HepG2 (cell line): ENCODE results near the gene UBR1. TPM values are rescaled to one million over a fixed set of nuclear protein-coding genes. Genes with fewer than 3 reads are reported as not detected.

Source experiments
- DNMT1 ChIP-seq: sonication (generic); formaldehyde crosslinking; IDR thresholded peaks from 2 replicates; pipeline ENCODE4 v1.5.1; 2020; ENCODE audit warnings: mild to moderate bottlenecking, missing genetic modification reagents
- E2F2 ChIP-seq: sonication (generic); formaldehyde crosslinking; IDR thresholded peaks from 2 replicates; pipeline ENCODE4 v1.4.0; 2020; ENCODE audit warnings: missing genetic modification reagents, borderline replicate concordance
- GFI1 ChIP-seq: sonication (generic); formaldehyde crosslinking; IDR thresholded peaks from 2 replicates; pipeline ENCODE4 v1.5.0; 2020; ENCODE audit warnings: missing genetic modification reagents, mild to moderate bottlenecking, borderline replicate concordance
- HDAC6 ChIP-seq: fragments of 200-600 bp; sonication (generic); IDR thresholded peaks from 2 replicates; pipeline ENCODE4 v1.7.0; 2017; ENCODE audit warnings: mild to moderate bottlenecking, antibody characterized with exemption, low read length, low read depth
- HNF1B ChIP-seq: sonication (generic); formaldehyde crosslinking; IDR thresholded peaks from 2 replicates; pipeline ENCODE4 v1.5.1; 2020; ENCODE audit warnings: mild to moderate bottlenecking, moderate library complexity, missing genetic modification reagents
- LCORL ChIP-seq, 2 experiments: fragments of 450-650 bp in 1 of 2; sonication (generic) in 1 of 2; formaldehyde crosslinking in 1 of 2; IDR thresholded peaks; 2 replicates each; pipeline versions ENCODE4 v1.5.0 to v1.6.1; 2017 to 2020; ENCODE audit warnings: antibody characterized with exemption in 1 of 2, missing genetic modification reagents in 1 of 2
- SNAPC2 ChIP-seq: sonication (generic); formaldehyde crosslinking; IDR thresholded peaks from 2 replicates; pipeline ENCODE4 v1.8.1; 2022; ENCODE audit warnings: mild to moderate bottlenecking, missing genetic modification reagents
- ZNF431 ChIP-seq: sonication (generic); formaldehyde crosslinking; IDR thresholded peaks from 2 replicates; pipeline ENCODE4 v1.9.0; 2022; ENCODE audit warnings: missing genetic modification reagents, low read depth, mild to moderate bottlenecking, borderline replicate concordance
- ZNF441 ChIP-seq: sonication (generic); formaldehyde crosslinking; IDR thresholded peaks from 2 replicates; pipeline ENCODE4 v1.7.0; 2021; ENCODE audit warnings: missing genetic modification reagents, borderline replicate concordance
- ZNF772 ChIP-seq: sonication (generic); formaldehyde crosslinking; IDR thresholded peaks from 2 replicates; pipeline ENCODE4 v1.5.0; 2020; ENCODE audit warnings: mild to moderate bottlenecking, missing genetic modification reagents
- polyA plus RNA-seq, 8 experiments: library from polyadenylated mRNA; depleted of rRNA in 3 of 8; stranded (reverse) in 7 of 8; unstranded in 1 of 8; fragments of >200 nt; fragmentation: Illumina TruSeq in 4 of 8; extraction: Trizol in 4 of 8; gene quantifications; 2 replicates each; pipeline versions ENCODE4 v1.2.1 to v1.2.3, GENCODE V29; 2011 to 2016; ENCODE audit warnings: low read depth in 4 of 8, missing spikeins in 1 of 8, mixed read lengths in 1 of 8; ENCODE audit not compliant: insufficient read depth in 1 of 8
- total RNA-seq, 5 experiments: library from RNA; depleted of rRNA; stranded (reverse); fragments of >200 nt; fragmentation: Illumina TruSeq; extraction: Trizol; gene quantifications; 2 replicates each; pipeline ENCODE4 v1.2.3, GENCODE V29; 2016; ENCODE audit warnings: low read depth in 1 of 5
- TF ChIP-seq, protein P1 (sequence below): sonication (generic); formaldehyde crosslinking; IDR thresholded peaks from 2 replicates; pipeline ENCODE4 v1.4.0; 2020; ENCODE audit warnings: missing genetic modification reagents

UBR1 gene
- total and polyA plus RNA-seq, 2 of the 13 experiments (the other 11 are each of a cell fraction or from before 2014, with no cell fraction given) = 6.4 to 18.0 TPM

- TF ChIP-seq, protein P1, sequence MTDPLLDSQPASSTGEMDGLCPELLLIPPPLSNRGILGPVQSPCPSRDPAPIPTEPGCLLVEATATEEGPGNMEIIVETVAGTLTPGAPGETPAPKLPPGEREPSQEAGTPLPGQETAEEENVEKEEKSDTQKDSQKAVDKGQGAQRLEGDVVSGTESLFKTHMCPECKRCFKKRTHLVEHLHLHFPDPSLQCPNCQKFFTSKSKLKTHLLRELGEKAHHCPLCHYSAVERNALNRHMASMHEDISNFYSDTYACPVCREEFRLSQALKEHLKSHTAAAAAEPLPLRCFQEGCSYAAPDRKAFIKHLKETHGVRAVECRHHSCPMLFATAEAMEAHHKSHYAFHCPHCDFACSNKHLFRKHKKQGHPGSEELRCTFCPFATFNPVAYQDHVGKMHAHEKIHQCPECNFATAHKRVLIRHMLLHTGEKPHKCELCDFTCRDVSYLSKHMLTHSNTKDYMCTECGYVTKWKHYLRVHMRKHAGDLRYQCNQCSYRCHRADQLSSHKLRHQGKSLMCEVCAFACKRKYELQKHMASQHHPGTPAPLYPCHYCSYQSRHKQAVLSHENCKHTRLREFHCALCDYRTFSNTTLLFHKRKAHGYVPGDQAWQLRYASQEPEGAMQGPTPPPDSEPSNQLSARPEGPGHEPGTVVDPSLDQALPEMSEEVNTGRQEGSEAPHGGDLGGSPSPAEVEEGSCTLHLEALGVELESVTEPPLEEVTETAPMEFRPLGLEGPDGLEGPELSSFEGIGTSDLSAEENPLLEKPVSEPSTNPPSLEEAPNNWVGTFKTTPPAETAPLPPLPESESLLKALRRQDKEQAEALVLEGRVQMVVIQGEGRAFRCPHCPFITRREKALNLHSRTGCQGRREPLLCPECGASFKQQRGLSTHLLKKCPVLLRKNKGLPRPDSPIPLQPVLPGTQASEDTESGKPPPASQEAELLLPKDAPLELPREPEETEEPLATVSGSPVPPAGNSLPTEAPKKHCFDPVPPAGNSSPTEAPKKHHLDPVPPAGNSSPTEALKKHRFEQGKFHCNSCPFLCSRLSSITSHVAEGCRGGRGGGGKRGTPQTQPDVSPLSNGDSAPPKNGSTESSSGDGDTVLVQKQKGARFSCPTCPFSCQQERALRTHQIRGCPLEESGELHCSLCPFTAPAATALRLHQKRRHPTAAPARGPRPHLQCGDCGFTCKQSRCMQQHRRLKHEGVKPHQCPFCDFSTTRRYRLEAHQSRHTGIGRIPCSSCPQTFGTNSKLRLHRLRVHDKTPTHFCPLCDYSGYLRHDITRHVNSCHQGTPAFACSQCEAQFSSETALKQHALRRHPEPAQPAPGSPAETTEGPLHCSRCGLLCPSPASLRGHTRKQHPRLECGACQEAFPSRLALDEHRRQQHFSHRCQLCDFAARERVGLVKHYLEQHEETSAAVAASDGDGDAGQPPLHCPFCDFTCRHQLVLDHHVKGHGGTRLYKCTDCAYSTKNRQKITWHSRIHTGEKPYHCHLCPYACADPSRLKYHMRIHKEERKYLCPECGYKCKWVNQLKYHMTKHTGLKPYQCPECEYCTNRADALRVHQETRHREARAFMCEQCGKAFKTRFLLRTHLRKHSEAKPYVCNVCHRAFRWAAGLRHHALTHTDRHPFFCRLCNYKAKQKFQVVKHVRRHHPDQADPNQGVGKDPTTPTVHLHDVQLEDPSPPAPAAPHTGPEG (CRISPR knock-in tag) = no peak
- TF ChIP-seq LCORL (IDR thresholded peaks at IDR 0.05) (no peak), LCORL (CRISPR knock-in tag; IDR thresholded peaks at IDR 0.05) (0 out of 2 replicates have a peak, but pooled peaks have one; percentile 3), ZNF441 (CRISPR knock-in tag) (0 out of 2 replicates have a peak, but pooled peaks have one; percentile 16), ZNF431 (CRISPR knock-in tag) (no peak), HNF1B (CRISPR knock-in tag) (0 out of 2 replicates have a peak, but pooled peaks have one; percentile 38), SNAPC2 (CRISPR knock-in tag) (peak; percentile 27; the same call in 1 of the 2 replicates), GFI1 (CRISPR knock-in tag) (no peak), E2F2 (no peak), ZNF772 (CRISPR knock-in tag) (0 out of 2 replicates have a peak, but pooled peaks have one; percentile 31), DNMT1 (no peak), HDAC6 (no peak)
Observed at GRCh38 chr15:42919799-42920518, 185.9 kb downstream of the UBR1 start (continued).
